H9 (cell line): Measurements from ENCODE around the gene TTC24. TPM values are rescaled to one million over a fixed set of nuclear protein-coding genes. Genes with fewer than 3 reads are reported as not detected.

ENCODE experiments used
- DNase-seq: peaks from one replicate; pipeline ENCODE4 v3.0.0-alpha.2; 2017
- H2AFZ ChIP-seq: one replicate; pipeline ENCODE4 v1.6.1; 2013; ENCODE audit warnings: mild to moderate bottlenecking, low read length, control low read depth, moderate library complexity
- H2AK5ac ChIP-seq: 2 replicates; pipeline ENCODE4 v1.6.1; 2013; ENCODE audit warnings: low read length, control low read depth, mixed read lengths; ENCODE audit not compliant: insufficient read length
- H2BK120ac ChIP-seq: one replicate; pipeline ENCODE4 v1.6.1; 2013; ENCODE audit warnings: low read depth, mild to moderate bottlenecking, low read length, control low read depth, inconsistent platforms; ENCODE audit not compliant: poor library complexity, severe bottlenecking
- H2BK12ac ChIP-seq: 2 replicates; pipeline ENCODE4 v1.6.1; 2013; ENCODE audit warnings: low read length, control low read depth, mixed read lengths, low read depth; ENCODE audit not compliant: insufficient read length
- H2BK15ac ChIP-seq: 2 replicates; pipeline ENCODE4 v1.6.1; 2013; ENCODE audit warnings: low read depth, low read length, control low read depth
- H2BK20ac ChIP-seq: one replicate; pipeline ENCODE4 v1.6.1; 2013; ENCODE audit warnings: low read depth, mild to moderate bottlenecking, low read length, control low read depth, inconsistent platforms; ENCODE audit not compliant: poor library complexity, severe bottlenecking
- H2BK5ac ChIP-seq: 2 replicates; pipeline ENCODE4 v1.6.1; 2013; ENCODE audit warnings: low read length, control low read depth, mixed read lengths; ENCODE audit not compliant: insufficient read length
- H3K14ac ChIP-seq: 2 replicates; pipeline ENCODE4 v1.6.1; 2013; ENCODE audit warnings: low read length, control low read depth; ENCODE audit not compliant: insufficient read depth
- H3K18ac ChIP-seq: 2 replicates; pipeline ENCODE4 v1.6.1; 2013; ENCODE audit warnings: low read depth, mild to moderate bottlenecking, mixed read lengths, low read length, control low read depth; ENCODE audit not compliant: insufficient read length
- H3K23ac ChIP-seq: 2 replicates; pipeline ENCODE4 v1.6.1; 2013; ENCODE audit warnings: low read length, control low read depth, mixed read lengths, low read depth; ENCODE audit not compliant: insufficient read length
- H3K23me2 ChIP-seq: 2 replicates; pipeline ENCODE4 v1.6.1; 2013; ENCODE audit warnings: low read depth, mild to moderate bottlenecking, mixed read lengths, low read length, control low read depth; ENCODE audit not compliant: insufficient read length, poor library complexity, severe bottlenecking
- H3K27ac ChIP-seq: 2 replicates; pipeline ENCODE4 v1.5.1; 2013; ENCODE audit warnings: low read length, control low read depth, mixed read lengths, low read depth; ENCODE audit not compliant: insufficient read length
- H3K27me3 ChIP-seq: 2 replicates; pipeline ENCODE4 v1.6.1; 2013; ENCODE audit warnings: low read length, control low read depth, inconsistent platforms; ENCODE audit not compliant: insufficient read depth
- H3K4ac ChIP-seq: 2 replicates; pipeline ENCODE4 v1.6.1; 2013; ENCODE audit warnings: low read depth, mild to moderate bottlenecking, control low read depth, inconsistent platforms, low read length, moderate library complexity
- H3K4me1 ChIP-seq: 2 replicates; pipeline ENCODE4 v1.6.1; 2013; ENCODE audit warnings: low read length, control low read depth, inconsistent platforms; ENCODE audit not compliant: insufficient read depth
- H3K4me2 ChIP-seq: 2 replicates; pipeline ENCODE4 v1.6.1; 2013; ENCODE audit warnings: low read length, control low read depth, mixed read lengths; ENCODE audit not compliant: insufficient read length, insufficient read depth
- H3K56ac ChIP-seq: 2 replicates; pipeline ENCODE4 v1.6.1; 2013; ENCODE audit warnings: low read depth, mild to moderate bottlenecking, mixed read lengths, low read length, control low read depth; ENCODE audit not compliant: insufficient read length
- H3K79me1 ChIP-seq: 2 replicates; pipeline ENCODE4 v1.6.1; 2013; ENCODE audit warnings: low read depth, mild to moderate bottlenecking, moderate library complexity, low read length, control low read depth, inconsistent platforms; ENCODE audit not compliant: insufficient read depth, poor library complexity, severe bottlenecking
- H3K79me2 ChIP-seq: 2 replicates; pipeline ENCODE4 v1.6.1; 2013; ENCODE audit warnings: low read length, control low read depth, inconsistent platforms; ENCODE audit not compliant: insufficient read depth
- H3K9ac ChIP-seq: 2 replicates; pipeline ENCODE4 v1.6.1; 2013; ENCODE audit warnings: low read length, control low read depth, mixed read lengths; ENCODE audit not compliant: insufficient read length; ENCODE audit errors: extremely low read depth
- H3K9me3 ChIP-seq: one replicate; pipeline ENCODE4 v1.6.1; 2013; ENCODE audit warnings: low read depth, low read length, inconsistent platforms; ENCODE audit not compliant: control insufficient read depth
- H3T11ph ChIP-seq: one replicate; pipeline ENCODE4 v1.6.1; 2013; ENCODE audit warnings: mild to moderate bottlenecking, low read length, control low read depth, inconsistent platforms
- H4K20me1 ChIP-seq: one replicate; pipeline ENCODE4 v1.6.1; 2013; ENCODE audit not compliant: control insufficient read depth, insufficient read length, insufficient read depth
- H4K5ac ChIP-seq: 2 replicates; pipeline ENCODE4 v1.6.1; 2013; ENCODE audit warnings: low read depth, mild to moderate bottlenecking, mixed read lengths, low read length, control low read depth; ENCODE audit not compliant: insufficient read length
- H4K8ac ChIP-seq: replicated peaks from 2 replicates; pipeline ENCODE4 v1.6.1; 2013; ENCODE audit warnings: low read length, control low read depth, mixed read lengths, low read depth; ENCODE audit not compliant: insufficient read length
- H4K91ac ChIP-seq: 2 replicates; pipeline ENCODE4 v1.6.1; 2013; ENCODE audit warnings: low read depth, mild to moderate bottlenecking, moderate library complexity, mixed read lengths, low read length, control low read depth; ENCODE audit not compliant: insufficient read length
- H3K27ac Mint-ChIP-seq, 3 experiments: 2 replicates in 2 of 3; 3 replicates in 1 of 3; pipeline ENCODE4 v1.8.0; 2020 to 2021; ENCODE audit warnings: mixed read lengths in 3 of 3, mild to moderate bottlenecking in 1 of 3, moderate library complexity in 1 of 3
- H3K27me3 Mint-ChIP-seq: 2 replicates; pipeline ENCODE4 v1.8.0; 2021; ENCODE audit warnings: low read depth, mild to moderate bottlenecking, moderate library complexity, mixed read lengths
- H3K36me3 Mint-ChIP-seq, 3 experiments: 2 replicates in 2 of 3; 3 replicates in 1 of 3; pipeline ENCODE4 v1.8.0; 2020 to 2021; ENCODE audit warnings: low read depth in 3 of 3, mixed read lengths in 3 of 3; ENCODE audit not compliant: insufficient read depth in 1 of 3
- H3K4me1 Mint-ChIP-seq, 2 experiments: 2 replicates each; pipeline ENCODE4 v1.8.0; 2020; ENCODE audit warnings: mixed read lengths in 2 of 2
- H3K4me3 Mint-ChIP-seq, 2 experiments: 2 replicates in 1 of 2; 3 replicates in 1 of 2; pipeline ENCODE4 v1.8.0; 2020 to 2021; ENCODE audit warnings: mild to moderate bottlenecking in 2 of 2, mixed read lengths in 2 of 2, moderate library complexity in 1 of 2
- H3K9me3 Mint-ChIP-seq, 2 experiments: 2 replicates in 1 of 2; 3 replicates in 1 of 2; pipeline ENCODE4 v1.8.0; 2020; ENCODE audit warnings: mild to moderate bottlenecking in 2 of 2, mixed read lengths in 2 of 2, moderate library complexity in 1 of 2
- CTCF ChIP-seq: fragments of 200-600 bp; sonication (generic); conservative IDR thresholded peaks from 3 replicates; pipeline ENCODE4 v1.8.0; 2021; ENCODE audit warnings: antibody characterized with exemption, mild to moderate bottlenecking
- WGBS: extraction: QIAGEN DNeasy Blood & Tissue Kit; methylation state at CpG from one replicate; pipeline ENCODE4 v1.1.7; 2013; ENCODE audit warnings: missing lambda C conversion rate, low lambda C conversion rate, mixed read lengths; ENCODE audit not compliant: insufficient read length; ENCODE audit errors: extremely low coverage; 5-methylcytosine and 5-hydroxymethylcytosine counted together
- total RNA-seq: library from RNA; stranded (reverse); gene quantifications from 2 replicates; pipeline ENCODE4 v1.2.1, GENCODE V29; 2021

Gene TTC24
- total RNA-seq, 1 experiment from 2014 or later, result 0.26 TPM

- H3K4me1 ChIP-seq, result no peaks in the 10 kb centered on the region
- no peak overlapping the region for H3K18ac ChIP-seq
- no CpG with 5 or more reads among the region's 8 CpGs for WGBS
- H3K27me3 Mint-ChIP-seq, result no peaks in the 10 kb centered on the region
- no peaks in the 10 kb centered on the region for H3K27me3 ChIP-seq
- no peaks in the 10 kb centered on the region for H3K9me3 Mint-ChIP-seq
- H3T11ph ChIP-seq, result no peak overlapping the region
- H3K4me1 Mint-ChIP-seq, result no peaks in the 10 kb centered on the region
- no peak overlapping the region for H3K14ac ChIP-seq
- no peak overlapping the region for H2AFZ ChIP-seq
- no peak overlapping the region for H2BK5ac ChIP-seq
- H3K27ac ChIP-seq, result no peak overlapping the region
- no peaks in the 10 kb centered on the region for H3K23me2 ChIP-seq
- H2BK12ac ChIP-seq, result no peak overlapping the region
- DNase-seq, result no peak
- H3K79me1 ChIP-seq, result no peaks in the 10 kb centered on the region
- H2BK20ac ChIP-seq, result no peak overlapping the region
- no peak overlapping the region for H4K5ac ChIP-seq
- no peaks in the 10 kb centered on the region for H3K9me3 ChIP-seq
- no peak overlapping the region for H4K91ac ChIP-seq
- no peak overlapping the region for H3K9ac ChIP-seq
- no peaks in the 10 kb centered on the region for H3K79me2 ChIP-seq
- H3K23ac ChIP-seq, result no peak overlapping the region
- no peak overlapping the region for H3K4me3 Mint-ChIP-seq
- H3K4ac ChIP-seq, result no peak overlapping the region
- no peak overlapping the region for H3K56ac ChIP-seq
- H3K36me3 Mint-ChIP-seq, result peaks cover 19 to 71% (median 61%) of the 10 kb centered on the region in 3 experiments; a peak in 6 of 7 replicates
- no peak overlapping the region for H4K8ac ChIP-seq
- no peak overlapping the region; a peak in 1 of 7 replicates for H3K27ac Mint-ChIP-seq
- H2AK5ac ChIP-seq, result no peak overlapping the region
- no peak overlapping the region for H3K4me2 ChIP-seq
- H4K20me1 ChIP-seq, result no peaks in the 10 kb centered on the region
- H2BK15ac ChIP-seq, result no peak overlapping the region
- H2BK120ac ChIP-seq, result no peak overlapping the region
- TF ChIP-seq CTCF, result no peak
Measured at GRCh38 chr1:156559086-156559796, 20.3 kb upstream of the TTC24 start.
